ENCODE data around the gene SMCR8.
A peak's percentile ranks its signal among the peaks of the same experiment; 100 is the strongest.
"Not testable (repeated sequence)": the region's sequence is repeated elsewhere in the genome, so short reads cannot be mapped to it uniquely, and the experiment has no call there.

Gene SMCR8

GRCh38 chr17:18363101-18364049, 48.3 kb downstream of the SMCR8 start, which contains the start of gene SHMT1:
SHMT1 (minus strand) TSS chr17:18363550; CDS start chr17:18355981, 7,569 bp downstream.
- no peaks in the 10 kb centered on the region for H3K27me3 ChIP-seq (ENCODE audit: control insufficient read depth, insufficient read depth, low read length)

GRCh38 chr17:18364166-18364565, 49.1 kb downstream of the SMCR8 start:
- Histone ChIP-seq H3K4me1 (ENCODE audit: control insufficient read depth, low read depth, low read length) (no peaks in the 10 kb centered on the region), H3K9me3 (ENCODE audit: control insufficient read depth, low read depth, low read length) (no peaks in the 10 kb centered on the region), H3K9ac (ENCODE audit: low read length) (no peak overlapping the region), H3K36me3 (ENCODE audit: control insufficient read depth, low read depth, low read length) (peaks cover 4% of the 10 kb centered on the region), H3K27ac (ENCODE audit: low read length) (no peak overlapping the region), H3K4me3 (ENCODE audit: low read length) (no peak overlapping the region), H3K27me3 (ENCODE audit: control insufficient read depth, insufficient read depth, low read length) (no peaks in the 10 kb centered on the region)

More at GRCh38 chr17:18363101-18364049, 48.3 kb downstream of the SMCR8 start, which contains the start of gene SHMT1:
- peak within 1 kb of the TSS; percentile 73 for H3K9ac ChIP-seq (ENCODE audit: low read length)
- H3K36me3 ChIP-seq (ENCODE audit: control insufficient read depth, low read depth, low read length) = peaks cover 11% of the 10 kb centered on the region
- H3K4me3 ChIP-seq (ENCODE audit: low read length) = peak within 1 kb of the TSS; percentile 99
- H3K9me3 ChIP-seq (ENCODE audit: control insufficient read depth, low read depth, low read length) = no peaks in the 10 kb centered on the region
- H3K4me1 ChIP-seq (ENCODE audit: control insufficient read depth, low read depth, low read length) = no peaks in the 10 kb centered on the region
- H3K27ac ChIP-seq (ENCODE audit: low read length) = no peak within 1 kb of the TSS

GRCh38 chr17:18368946-18369345, 53.9 kb downstream of the SMCR8 start:
- no peaks in the 10 kb centered on the region for H3K4me1 ChIP-seq (ENCODE audit: control insufficient read depth, low read depth, low read length)
- no peak overlapping the region for H3K27ac ChIP-seq (ENCODE audit: low read length)
- no peaks in the 10 kb centered on the region for H3K27me3 ChIP-seq (ENCODE audit: control insufficient read depth, insufficient read depth, low read length)
- no peaks in the 10 kb centered on the region for H3K36me3 ChIP-seq (ENCODE audit: control insufficient read depth, low read depth, low read length)
- no peak overlapping the region for H3K4me3 ChIP-seq (ENCODE audit: low read length)
- no peaks in the 10 kb centered on the region for H3K9me3 ChIP-seq (ENCODE audit: control insufficient read depth, low read depth, low read length)
- H3K9ac ChIP-seq (ENCODE audit: low read length) = no peak overlapping the region

GRCh38 chr17:18370761-18371160, 55.7 kb downstream of the SMCR8 start:
- Histone ChIP-seq H3K36me3 (ENCODE audit: control insufficient read depth, low read depth, low read length) (no peaks in the 10 kb centered on the region), H3K27ac (ENCODE audit: low read length) (no peak overlapping the region), H3K4me1 (ENCODE audit: control insufficient read depth, low read depth, low read length) (no peaks in the 10 kb centered on the region), H3K9ac (ENCODE audit: low read length) (no peak overlapping the region), H3K27me3 (ENCODE audit: control insufficient read depth, insufficient read depth, low read length) (no peaks in the 10 kb centered on the region), H3K4me3 (ENCODE audit: low read length) (no peak overlapping the region), H3K9me3 (ENCODE audit: control insufficient read depth, low read depth, low read length) (no peaks in the 10 kb centered on the region)

- H3K4me3 ChIP-seq (ENCODE audit: low read length) = no peak overlapping the region
- no peaks in the 10 kb centered on the region for H3K27me3 ChIP-seq (ENCODE audit: control insufficient read depth, insufficient read depth, low read length)
- no peak overlapping the region for H3K27ac ChIP-seq (ENCODE audit: low read length)
- H3K4me1 ChIP-seq (ENCODE audit: control insufficient read depth, low read depth, low read length) = no peaks in the 10 kb centered on the region
- H3K9ac ChIP-seq (ENCODE audit: low read length) = no peak overlapping the region
- no peaks in the 10 kb centered on the region for H3K36me3 ChIP-seq (ENCODE audit: control insufficient read depth, low read depth, low read length)
- H3K9me3 ChIP-seq (ENCODE audit: control insufficient read depth, low read depth, low read length) = no peaks in the 10 kb centered on the region
Measured at GRCh38 chr17:18371455-18371854, 56.4 kb downstream of the SMCR8 start.

- H3K27ac ChIP-seq (ENCODE audit: low read length); H3K36me3 ChIP-seq (ENCODE audit: control insufficient read depth, low read depth, low read length); H3K9ac ChIP-seq (ENCODE audit: low read length); H3K4me3 ChIP-seq (ENCODE audit: low read length); H3K9me3 ChIP-seq (ENCODE audit: control insufficient read depth, low read depth, low read length); H3K27me3 ChIP-seq (ENCODE audit: control insufficient read depth, insufficient read depth, low read length); H3K4me1 ChIP-seq (ENCODE audit: control insufficient read depth, low read depth, low read length): not testable (repeated sequence)
Measured at GRCh38 chr17:18373181-18373580, 58.1 kb downstream of the SMCR8 start.

GRCh38 chr17:18374216-18374615, 59.1 kb downstream of the SMCR8 start:
- no peaks in the 10 kb centered on the region for H3K4me1 ChIP-seq (ENCODE audit: control insufficient read depth, low read depth, low read length)
- H3K27ac ChIP-seq (ENCODE audit: low read length) = no peak overlapping the region
- no peak overlapping the region for H3K9ac ChIP-seq (ENCODE audit: low read length)
- H3K36me3 ChIP-seq (ENCODE audit: control insufficient read depth, low read depth, low read length) = no peaks in the 10 kb centered on the region
- H3K27me3 ChIP-seq (ENCODE audit: control insufficient read depth, insufficient read depth, low read length) = no peaks in the 10 kb centered on the region
- no peak overlapping the region for H3K4me3 ChIP-seq (ENCODE audit: low read length)
- H3K9me3 ChIP-seq (ENCODE audit: control insufficient read depth, low read depth, low read length) = no peaks in the 10 kb centered on the region
